GM23338 (cell line): ENCODE measurements around the gene ACSL3. TPM values are rescaled to one million over a fixed set of nuclear protein-coding genes. Genes with fewer than 3 reads are reported as not detected.

Experiments used
- ATAC-seq: fragments of 200-7000 bp; cut with Tn5 transposase; 3 replicates; pipeline ENCODE4 v1.9.1; 2020
- DNase-seq: peaks from one replicate; pipeline ENCODE4 v3.0.0-alpha.2; 2015; ENCODE audit warnings: low spot score
- H2AFZ ChIP-seq: fragments of 200-600 bp; sonication (generic); 2 replicates; pipeline ENCODE4 v1.8.0; 2016; ENCODE audit warnings: antibody characterized with exemption, mild to moderate bottlenecking, moderate library complexity
- H3F3A ChIP-seq: fragments of 200-600 bp; sonication (generic); replicated peaks from 2 replicates; pipeline ENCODE4 v1.8.0; 2017; ENCODE audit warnings: antibody characterized with exemption, mixed run types, low read depth
- H3K27ac ChIP-seq: fragments of 200-600 bp; sonication (generic); 2 replicates; pipeline ENCODE4 v1.6.1; 2016; ENCODE audit warnings: low read depth
- H3K27me3 ChIP-seq: fragments of 200-600 bp; sonication (generic); 2 replicates; pipeline ENCODE4 v1.8.0; 2016; ENCODE audit warnings: mild to moderate bottlenecking, mixed run types, moderate library complexity; ENCODE audit not compliant: insufficient read depth
- H3K36me3 ChIP-seq: fragments of 200-600 bp; sonication (generic); 2 replicates; pipeline ENCODE4 v1.8.0; 2016; ENCODE audit warnings: mild to moderate bottlenecking; ENCODE audit not compliant: insufficient read depth
- H3K4me1 ChIP-seq: fragments of 200-600 bp; sonication (generic); 2 replicates; pipeline ENCODE4 v1.8.0; 2016; ENCODE audit warnings: mild to moderate bottlenecking, moderate library complexity; ENCODE audit not compliant: insufficient read depth
- H3K4me2 ChIP-seq: fragments of 200-600 bp; sonication (generic); 2 replicates; pipeline ENCODE4 v1.7.1; 2017; ENCODE audit warnings: mixed run types
- H3K4me3 ChIP-seq: fragments of 200-600 bp; sonication (generic); 2 replicates; pipeline ENCODE4 v1.6.1; 2016; ENCODE audit warnings: mixed run types
- H3K79me2 ChIP-seq: fragments of 200-600 bp; sonication (generic); replicated peaks from 2 replicates; pipeline ENCODE4 v1.8.0; 2017; ENCODE audit warnings: mild to moderate bottlenecking; ENCODE audit not compliant: insufficient read depth
- H3K9me2 ChIP-seq: fragments of 200-600 bp; sonication (generic); 2 replicates; pipeline ENCODE4 v1.8.0; 2017; ENCODE audit not compliant: insufficient read depth
- H4K20me1 ChIP-seq: fragments of 200-600 bp; sonication (generic); replicated peaks from 2 replicates; pipeline ENCODE4 v1.8.0; 2017; ENCODE audit warnings: mild to moderate bottlenecking; ENCODE audit not compliant: insufficient read depth
- H3K27ac Mint-ChIP-seq: 2 replicates; pipeline ENCODE4 v1.8.0; 2020; ENCODE audit warnings: inconsistent platforms, mild to moderate bottlenecking, moderate library complexity, mixed read lengths
- H3K27me3 Mint-ChIP-seq: 3 replicates; pipeline ENCODE4 v1.8.0; 2022; ENCODE audit warnings: low read depth, mild to moderate bottlenecking, moderate library complexity, mixed read lengths, inconsistent platforms; ENCODE audit not compliant: insufficient read depth, poor library complexity
- H3K36me3 Mint-ChIP-seq: 3 replicates; pipeline ENCODE4 v1.8.0; 2021; ENCODE audit warnings: low read depth, mild to moderate bottlenecking, inconsistent platforms, moderate library complexity, mixed read lengths
- H3K4me1 Mint-ChIP-seq: 3 replicates; pipeline ENCODE4 v1.8.0; 2020; ENCODE audit warnings: mild to moderate bottlenecking, inconsistent platforms, mixed read lengths
- H3K4me3 Mint-ChIP-seq: 3 replicates; pipeline ENCODE4 v1.8.0; 2021; ENCODE audit warnings: moderate library complexity, mild to moderate bottlenecking, inconsistent platforms, mixed read lengths
- H3K9me3 Mint-ChIP-seq: 3 replicates; pipeline ENCODE4 v1.8.0; 2020; ENCODE audit warnings: moderate library complexity, mild to moderate bottlenecking, inconsistent platforms, mixed read lengths
- CREB1 ChIP-seq: fragments of 250-450 bp; sonication (Bioruptor Pico); IDR thresholded peaks from 2 replicates; pipeline ENCODE4 v1.5.0; 2020; ENCODE audit warnings: low read depth, mild to moderate bottlenecking, moderate library complexity
- EZH2 ChIP-seq: fragments of 200-600 bp; sonication (generic); IDR thresholded peaks from one replicate; pipeline ENCODE4 v1.8.0; 2017; ENCODE audit warnings: antibody characterized with exemption, mild to moderate bottlenecking, low read depth; ENCODE audit not compliant: unreplicated experiment
- JUNB ChIP-seq: IDR thresholded peaks from one replicate; pipeline ENCODE4 v1.6.1; 2016; ENCODE audit warnings: antibody characterized with exemption; ENCODE audit not compliant: unreplicated experiment
- POLR2AphosphoS5 ChIP-seq: IDR thresholded peaks from 2 replicates; pipeline ENCODE4 v1.6.1; 2016; ENCODE audit warnings: antibody characterized with exemption, low read depth
- STAT1 ChIP-seq: IDR thresholded peaks from one replicate; pipeline ENCODE4 v1.6.1; 2016; ENCODE audit warnings: antibody characterized with exemption; ENCODE audit not compliant: unreplicated experiment
- ZNF331 ChIP-seq: fragments of 250-450 bp; sonication (Bioruptor Pico); IDR thresholded peaks from 2 replicates; pipeline ENCODE4 v1.5.0; 2020; ENCODE audit warnings: low read depth, mild to moderate bottlenecking, moderate library complexity
- polyA plus RNA-seq: library from polyadenylated mRNA; unstranded; fragments of >200 nt; fragmentation: Nextera tagmentation; extraction: Ambion mirVana; gene quantifications from 2 replicates; pipeline ENCODE4 v1.2.1, GENCODE V29; 2016
- total RNA-seq: library from RNA; depleted of rRNA; stranded (reverse); fragments of >200 nt; shearing (Covaris generic); gene quantifications from 2 replicates; pipeline ENCODE4 v1.2.3, GENCODE V29; 2014
- TF ChIP-seq, protein P1 (sequence below): IDR thresholded peaks from 2 replicates; pipeline ENCODE4 v1.6.1; 2016; ENCODE audit warnings: antibody characterized with exemption
- TF ChIP-seq, protein P2 (sequence below), 2 experiments: fragments of 200-600 bp in 1 of 2; sonication (generic) in 1 of 2; conservative IDR thresholded peaks; 2 replicates each; pipeline versions ENCODE4 v1.5.1 to v1.6.1; 2016 to 2017; ENCODE audit warnings: antibody characterized with exemption in 2 of 2, low read depth in 2 of 2, mild to moderate bottlenecking in 2 of 2, moderate library complexity in 1 of 2
- TF ChIP-seq, protein P3 (sequence below): fragments of 250-450 bp; sonication (Bioruptor Pico); IDR thresholded peaks from 2 replicates; pipeline ENCODE4 v1.5.0; 2020; ENCODE audit warnings: mild to moderate bottlenecking, moderate library complexity

ACSL3 gene
- total and polyA plus RNA-seq, 2 experiments from 2014 or later: 55.3 to 130 TPM

DNA sequence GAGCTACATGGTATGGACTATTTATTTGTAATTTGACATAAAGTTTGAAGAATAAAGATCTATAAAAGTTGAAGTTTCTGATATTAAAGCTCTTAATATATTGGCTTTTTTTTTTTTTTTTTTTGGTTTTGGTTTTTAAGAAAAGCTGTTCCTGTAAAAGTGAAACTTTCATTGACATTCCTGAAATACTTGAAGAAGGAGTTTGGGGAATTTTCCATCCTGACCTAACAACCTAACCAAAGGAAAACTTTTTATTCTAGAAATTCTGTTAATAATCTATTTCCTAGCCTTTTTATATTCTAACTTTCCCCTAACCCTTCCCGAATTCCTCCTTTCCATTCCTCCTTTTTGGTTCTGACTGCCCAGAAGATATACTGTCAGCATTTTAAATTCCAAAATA is 83.7 kb downstream of the ACSL3 start:
- Mint-ChIP-seq H3K4me3 (no peak overlapping the region), H3K9me3 (no peaks in the 10 kb centered on the region), H3K27ac (no peak overlapping the region; the same call in 1 of the 2 replicates), H3K36me3 (no peaks in the 10 kb centered on the region), H3K4me1 (peaks cover 26% of the 10 kb centered on the region; the same call in 2 of the 3 replicates), H3K27me3 (peaks cover 6% of the 10 kb centered on the region)
- DNase-seq (peak; percentile 41), ATAC-seq (no peak)
- Histone ChIP-seq H3K9me2 (no peaks in the 10 kb centered on the region), H3K79me2 (peaks cover 5% of the 10 kb centered on the region; the same call in 1 of the 2 replicates), H4K20me1 (no peaks in the 10 kb centered on the region), H3F3A (no peaks in the 10 kb centered on the region), H3K4me1 (peaks cover 18% of the 10 kb centered on the region), H3K4me3 (no peak overlapping the region), H3K36me3 (no peaks in the 10 kb centered on the region), H3K27ac (0 out of 2 replicates have a peak overlapping the region, but pooled peaks have one; percentile 26), H3K4me2 (no peak overlapping the region), H3K27me3 (no peaks in the 10 kb centered on the region), H2AFZ (no peak overlapping the region)
- TF ChIP-seq, protein P1, sequence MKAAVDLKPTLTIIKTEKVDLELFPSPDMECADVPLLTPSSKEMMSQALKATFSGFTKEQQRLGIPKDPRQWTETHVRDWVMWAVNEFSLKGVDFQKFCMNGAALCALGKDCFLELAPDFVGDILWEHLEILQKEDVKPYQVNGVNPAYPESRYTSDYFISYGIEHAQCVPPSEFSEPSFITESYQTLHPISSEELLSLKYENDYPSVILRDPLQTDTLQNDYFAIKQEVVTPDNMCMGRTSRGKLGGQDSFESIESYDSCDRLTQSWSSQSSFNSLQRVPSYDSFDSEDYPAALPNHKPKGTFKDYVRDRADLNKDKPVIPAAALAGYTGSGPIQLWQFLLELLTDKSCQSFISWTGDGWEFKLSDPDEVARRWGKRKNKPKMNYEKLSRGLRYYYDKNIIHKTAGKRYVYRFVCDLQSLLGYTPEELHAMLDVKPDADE: no peak
- no peak for TF ChIP-seq EZH2
- TF ChIP-seq JUNB: no peak
- TF ChIP-seq STAT1: no peak
- TF ChIP-seq, protein P2, sequence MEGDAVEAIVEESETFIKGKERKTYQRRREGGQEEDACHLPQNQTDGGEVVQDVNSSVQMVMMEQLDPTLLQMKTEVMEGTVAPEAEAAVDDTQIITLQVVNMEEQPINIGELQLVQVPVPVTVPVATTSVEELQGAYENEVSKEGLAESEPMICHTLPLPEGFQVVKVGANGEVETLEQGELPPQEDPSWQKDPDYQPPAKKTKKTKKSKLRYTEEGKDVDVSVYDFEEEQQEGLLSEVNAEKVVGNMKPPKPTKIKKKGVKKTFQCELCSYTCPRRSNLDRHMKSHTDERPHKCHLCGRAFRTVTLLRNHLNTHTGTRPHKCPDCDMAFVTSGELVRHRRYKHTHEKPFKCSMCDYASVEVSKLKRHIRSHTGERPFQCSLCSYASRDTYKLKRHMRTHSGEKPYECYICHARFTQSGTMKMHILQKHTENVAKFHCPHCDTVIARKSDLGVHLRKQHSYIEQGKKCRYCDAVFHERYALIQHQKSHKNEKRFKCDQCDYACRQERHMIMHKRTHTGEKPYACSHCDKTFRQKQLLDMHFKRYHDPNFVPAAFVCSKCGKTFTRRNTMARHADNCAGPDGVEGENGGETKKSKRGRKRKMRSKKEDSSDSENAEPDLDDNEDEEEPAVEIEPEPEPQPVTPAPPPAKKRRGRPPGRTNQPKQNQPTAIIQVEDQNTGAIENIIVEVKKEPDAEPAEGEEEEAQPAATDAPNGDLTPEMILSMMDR (conservative IDR thresholded peaks at IDR 0.05; ENCODE audit: low read depth in 2 of 2): no peak
- TF ChIP-seq ZNF331 (CRISPR knock-in tag): no peak
- TF ChIP-seq POLR2AphosphoS5: no peak
- TF ChIP-seq, protein P3, sequence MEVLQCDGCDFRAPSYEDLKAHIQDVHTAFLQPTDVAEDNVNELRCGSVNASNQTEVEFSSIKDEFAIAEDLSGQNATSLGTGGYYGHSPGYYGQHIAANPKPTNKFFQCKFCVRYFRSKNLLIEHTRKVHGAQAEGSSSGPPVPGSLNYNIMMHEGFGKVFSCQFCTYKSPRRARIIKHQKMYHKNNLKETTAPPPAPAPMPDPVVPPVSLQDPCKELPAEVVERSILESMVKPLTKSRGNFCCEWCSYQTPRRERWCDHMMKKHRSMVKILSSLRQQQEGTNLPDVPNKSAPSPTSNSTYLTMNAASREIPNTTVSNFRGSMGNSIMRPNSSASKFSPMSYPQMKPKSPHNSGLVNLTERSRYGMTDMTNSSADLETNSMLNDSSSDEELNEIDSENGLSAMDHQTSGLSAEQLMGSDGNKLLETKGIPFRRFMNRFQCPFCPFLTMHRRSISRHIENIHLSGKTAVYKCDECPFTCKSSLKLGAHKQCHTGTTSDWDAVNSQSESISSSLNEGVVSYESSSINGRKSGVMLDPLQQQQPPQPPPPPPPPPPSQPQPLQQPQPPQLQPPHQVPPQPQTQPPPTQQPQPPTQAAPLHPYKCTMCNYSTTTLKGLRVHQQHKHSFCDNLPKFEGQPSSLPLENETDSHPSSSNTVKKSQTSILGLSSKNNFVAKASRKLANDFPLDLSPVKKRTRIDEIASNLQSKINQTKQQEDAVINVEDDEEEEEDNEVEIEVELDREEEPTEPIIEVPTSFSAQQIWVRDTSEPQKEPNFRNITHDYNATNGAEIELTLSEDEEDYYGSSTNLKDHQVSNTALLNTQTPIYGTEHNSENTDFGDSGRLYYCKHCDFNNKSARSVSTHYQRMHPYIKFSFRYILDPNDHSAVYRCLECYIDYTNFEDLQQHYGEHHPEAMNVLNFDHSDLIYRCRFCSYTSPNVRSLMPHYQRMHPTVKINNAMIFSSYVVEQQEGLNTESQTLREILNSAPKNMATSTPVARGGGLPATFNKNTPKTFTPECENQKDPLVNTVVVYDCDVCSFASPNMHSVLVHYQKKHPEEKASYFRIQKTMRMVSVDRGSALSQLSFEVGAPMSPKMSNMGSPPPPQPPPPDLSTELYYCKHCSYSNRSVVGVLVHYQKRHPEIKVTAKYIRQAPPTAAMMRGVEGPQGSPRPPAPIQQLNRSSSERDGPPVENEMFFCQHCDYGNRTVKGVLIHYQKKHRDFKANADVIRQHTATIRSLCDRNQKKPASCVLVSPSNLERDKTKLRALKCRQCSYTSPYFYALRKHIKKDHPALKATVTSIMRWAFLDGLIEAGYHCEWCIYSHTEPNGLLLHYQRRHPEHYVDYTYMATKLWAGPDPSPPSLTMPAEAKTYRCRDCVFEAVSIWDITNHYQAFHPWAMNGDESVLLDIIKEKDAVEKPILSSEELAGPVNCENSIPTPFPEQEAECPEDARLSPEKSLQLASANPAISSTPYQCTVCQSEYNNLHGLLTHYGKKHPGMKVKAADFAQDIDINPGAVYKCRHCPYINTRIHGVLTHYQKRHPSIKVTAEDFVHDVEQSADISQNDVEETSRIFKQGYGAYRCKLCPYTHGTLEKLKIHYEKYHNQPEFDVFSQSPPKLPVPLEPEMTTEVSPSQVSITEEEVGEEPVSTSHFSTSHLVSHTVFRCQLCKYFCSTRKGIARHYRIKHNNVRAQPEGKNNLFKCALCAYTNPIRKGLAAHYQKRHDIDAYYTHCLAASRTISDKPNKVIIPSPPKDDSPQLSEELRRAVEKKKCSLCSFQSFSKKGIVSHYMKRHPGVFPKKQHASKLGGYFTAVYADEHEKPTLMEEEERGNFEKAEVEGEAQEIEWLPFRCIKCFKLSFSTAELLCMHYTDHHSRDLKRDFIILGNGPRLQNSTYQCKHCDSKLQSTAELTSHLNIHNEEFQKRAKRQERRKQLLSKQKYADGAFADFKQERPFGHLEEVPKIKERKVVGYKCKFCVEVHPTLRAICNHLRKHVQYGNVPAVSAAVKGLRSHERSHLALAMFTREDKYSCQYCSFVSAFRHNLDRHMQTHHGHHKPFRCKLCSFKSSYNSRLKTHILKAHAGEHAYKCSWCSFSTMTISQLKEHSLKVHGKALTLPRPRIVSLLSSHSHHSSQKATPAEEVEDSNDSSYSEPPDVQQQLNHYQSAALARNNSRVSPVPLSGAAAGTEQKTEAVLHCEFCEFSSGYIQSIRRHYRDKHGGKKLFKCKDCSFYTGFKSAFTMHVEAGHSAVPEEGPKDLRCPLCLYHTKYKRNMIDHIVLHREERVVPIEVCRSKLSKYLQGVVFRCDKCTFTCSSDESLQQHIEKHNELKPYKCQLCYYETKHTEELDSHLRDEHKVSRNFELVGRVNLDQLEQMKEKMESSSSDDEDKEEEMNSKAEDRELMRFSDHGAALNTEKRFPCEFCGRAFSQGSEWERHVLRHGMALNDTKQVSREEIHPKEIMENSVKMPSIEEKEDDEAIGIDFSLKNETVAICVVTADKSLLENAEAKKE (CRISPR knock-in tag): no peak
- no peak for TF ChIP-seq CREB1 (CRISPR knock-in tag)
